Cardiac muscle cell (in vitro differentiated cells and primary cell): ENCODE results near the gene MYLK. TPM values are rescaled to one million over a fixed set of nuclear protein-coding genes. Genes with fewer than 3 reads are reported as not detected.

Experiments used
- DNase-seq, 2 donors: peaks; one replicate each; pipeline versions ENCODE4 v3.0.0 to v3.0.0-alpha.2; 2010 to 2017; ENCODE audit warnings: low read depth in 1 of 2, low spot score in 1 of 2
- H3K27ac ChIP-seq: fragments of 200-600 bp; sonication (generic); 2 replicates; pipeline ENCODE4 v1.5.1; 2016
- H3K27me3 ChIP-seq: fragments of 200-600 bp; sonication (generic); 2 replicates; pipeline ENCODE4 v1.6.0; 2016; ENCODE audit warnings: control low read depth
- H3K36me3 ChIP-seq: fragments of 200-600 bp; sonication (generic); 2 replicates; pipeline ENCODE4 v1.5.1; 2016; ENCODE audit warnings: control low read depth
- H3K4me1 ChIP-seq: fragments of 200-600 bp; sonication (generic); 2 replicates; pipeline ENCODE4 v1.8.1; 2017; ENCODE audit warnings: low read depth, mild to moderate bottlenecking, mixed run types
- H3K4me3 ChIP-seq: fragments of 200-600 bp; sonication (generic); 2 replicates; pipeline ENCODE4 v1.5.1; 2016; ENCODE audit warnings: mild to moderate bottlenecking
- H3K9me3 ChIP-seq: fragments of 200-600 bp; sonication (generic); 2 replicates; pipeline ENCODE4 v1.5.1; 2017; ENCODE audit warnings: low read depth, mild to moderate bottlenecking, control low read depth
- CTCF ChIP-seq: IDR thresholded peaks from 2 replicates; pipeline ENCODE4 v1.5.1; 2012; ENCODE audit warnings: low read depth, mild to moderate bottlenecking, low read length
- polyA plus RNA-seq: library from polyadenylated mRNA; unstranded; fragments of >200 nt; fragmentation: Nextera tagmentation; extraction: Ambion mirVana; gene quantifications from 2 replicates; pipeline ENCODE4 v1.2.1, GENCODE V29; 2016
- total RNA-seq: library from RNA; depleted of rRNA; stranded (reverse); fragments of >200 nt; gene quantifications from 2 replicates; pipeline ENCODE4 v1.2.3, GENCODE V29; 2016

The MYLK gene
- 2.0 and 4.8 TPM in 2 replicates for total RNA-seq
- 5.8 TPM in 2 replicates for polyA plus RNA-seq

GRCh38 chr3:123884203-123884831 lies at the start of gene MYLK:
TSS of gene MYLK (minus strand) at chr3:123884332. CDS start at chr3:123793841, 90,491 bp downstream.
- Histone ChIP-seq H3K27ac (no peak within 1 kb of the TSS), H3K36me3 (no peaks in the 10 kb centered on the region), H3K4me1 (no peaks in the 10 kb centered on the region), H3K27me3 (peaks cover 18% of the 10 kb centered on the region), H3K9me3 (no peaks in the 10 kb centered on the region), H3K4me3 (peak within 1 kb of the TSS; percentile 51)
- no peak for TF ChIP-seq CTCF
- peak; percentile 94 for DNase-seq

GRCh38 chr3:123930445-123930844 lies 46.3 kb upstream of the MYLK start:
- Histone ChIP-seq H3K27ac (no peak overlapping the region), H3K27me3 (no peaks in the 10 kb centered on the region), H3K9me3 (no peaks in the 10 kb centered on the region), H3K4me3 (no peak overlapping the region), H3K36me3 (peaks cover 34% of the 10 kb centered on the region), H3K4me1 (no peaks in the 10 kb centered on the region)
- DNase-seq, result peak in 1 of 2 donors; percentile 0
- no peak for TF ChIP-seq CTCF

GRCh38 chr3:123929325-123929724 lies 45.2 kb upstream of the MYLK start:
- TF ChIP-seq CTCF, result no peak
- DNase-seq, result no peak
- peaks cover 34% of the 10 kb centered on the region for H3K36me3 ChIP-seq

GRCh38 chr3:123926396-123926795 lies 42.3 kb upstream of the MYLK start:
- Histone ChIP-seq H3K9me3 (no peaks in the 10 kb centered on the region), H3K4me3 (no peak overlapping the region), H3K27me3 (no peaks in the 10 kb centered on the region), H3K36me3 (peaks cover 23% of the 10 kb centered on the region), H3K27ac (no peak overlapping the region), H3K4me1 (no peaks in the 10 kb centered on the region)
- no peak for DNase-seq
- no peak for TF ChIP-seq CTCF

More at GRCh38 chr3:123929325-123929724, 45.2 kb upstream of the MYLK start:
- H3K4me1 ChIP-seq, result no peaks in the 10 kb centered on the region
- no peak overlapping the region for H3K27ac ChIP-seq
- no peaks in the 10 kb centered on the region for H3K27me3 ChIP-seq
- no peak overlapping the region for H3K4me3 ChIP-seq
- H3K9me3 ChIP-seq, result no peaks in the 10 kb centered on the region

GRCh38 chr3:123920868-123921267 lies 36.7 kb upstream of the MYLK start:
- H3K4me1 ChIP-seq, result no peaks in the 10 kb centered on the region
- TF ChIP-seq CTCF, result no peak
- DNase-seq, result no peak

GRCh38 chr3:123920383-123920782 lies 36.3 kb upstream of the MYLK start:
- DNase-seq, result no peak
- no peaks in the 10 kb centered on the region for H3K9me3 ChIP-seq
- no peak for TF ChIP-seq CTCF
- no peaks in the 10 kb centered on the region for H3K4me1 ChIP-seq
- no peak overlapping the region for H3K27ac ChIP-seq
- H3K4me3 ChIP-seq, result no peak overlapping the region
- no peaks in the 10 kb centered on the region for H3K27me3 ChIP-seq
- H3K36me3 ChIP-seq, result peaks cover 9% of the 10 kb centered on the region

More at GRCh38 chr3:123920868-123921267, 36.7 kb upstream of the MYLK start:
- no peaks in the 10 kb centered on the region for H3K27me3 ChIP-seq
- peaks cover 7% of the 10 kb centered on the region for H3K36me3 ChIP-seq
- H3K27ac ChIP-seq, result no peak overlapping the region
- no peak overlapping the region for H3K4me3 ChIP-seq
- H3K9me3 ChIP-seq, result no peaks in the 10 kb centered on the region
